Ishikawa (cell line): ENCODE results near the gene CPA5.

ENCODE experiments used
- ZBTB7A ChIP-seq: IDR thresholded peaks from 2 replicates; pipeline ENCODE4 v1.6.1; 2012; ENCODE audit warnings: low read depth
- TF ChIP-seq, protein P1 (sequence below): IDR thresholded peaks from 2 replicates; pipeline ENCODE4 v1.6.1; 2012
- TF ChIP-seq, protein P2 (sequence below): IDR thresholded peaks from 2 replicates; pipeline ENCODE4 v1.6.1; 2012; ENCODE audit warnings: low read depth, mild to moderate bottlenecking

GRCh38 chr7:130409067-130409711, 64.6 kb downstream of the CPA5 start:
- TF ChIP-seq, protein P1, sequence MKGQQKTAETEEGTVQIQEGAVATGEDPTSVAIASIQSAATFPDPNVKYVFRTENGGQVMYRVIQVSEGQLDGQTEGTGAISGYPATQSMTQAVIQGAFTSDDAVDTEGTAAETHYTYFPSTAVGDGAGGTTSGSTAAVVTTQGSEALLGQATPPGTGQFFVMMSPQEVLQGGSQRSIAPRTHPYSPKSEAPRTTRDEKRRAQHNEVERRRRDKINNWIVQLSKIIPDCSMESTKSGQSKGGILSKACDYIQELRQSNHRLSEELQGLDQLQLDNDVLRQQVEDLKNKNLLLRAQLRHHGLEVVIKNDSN = no peak
- TF ChIP-seq ZBTB7A = no peak
- TF ChIP-seq, protein P2, sequence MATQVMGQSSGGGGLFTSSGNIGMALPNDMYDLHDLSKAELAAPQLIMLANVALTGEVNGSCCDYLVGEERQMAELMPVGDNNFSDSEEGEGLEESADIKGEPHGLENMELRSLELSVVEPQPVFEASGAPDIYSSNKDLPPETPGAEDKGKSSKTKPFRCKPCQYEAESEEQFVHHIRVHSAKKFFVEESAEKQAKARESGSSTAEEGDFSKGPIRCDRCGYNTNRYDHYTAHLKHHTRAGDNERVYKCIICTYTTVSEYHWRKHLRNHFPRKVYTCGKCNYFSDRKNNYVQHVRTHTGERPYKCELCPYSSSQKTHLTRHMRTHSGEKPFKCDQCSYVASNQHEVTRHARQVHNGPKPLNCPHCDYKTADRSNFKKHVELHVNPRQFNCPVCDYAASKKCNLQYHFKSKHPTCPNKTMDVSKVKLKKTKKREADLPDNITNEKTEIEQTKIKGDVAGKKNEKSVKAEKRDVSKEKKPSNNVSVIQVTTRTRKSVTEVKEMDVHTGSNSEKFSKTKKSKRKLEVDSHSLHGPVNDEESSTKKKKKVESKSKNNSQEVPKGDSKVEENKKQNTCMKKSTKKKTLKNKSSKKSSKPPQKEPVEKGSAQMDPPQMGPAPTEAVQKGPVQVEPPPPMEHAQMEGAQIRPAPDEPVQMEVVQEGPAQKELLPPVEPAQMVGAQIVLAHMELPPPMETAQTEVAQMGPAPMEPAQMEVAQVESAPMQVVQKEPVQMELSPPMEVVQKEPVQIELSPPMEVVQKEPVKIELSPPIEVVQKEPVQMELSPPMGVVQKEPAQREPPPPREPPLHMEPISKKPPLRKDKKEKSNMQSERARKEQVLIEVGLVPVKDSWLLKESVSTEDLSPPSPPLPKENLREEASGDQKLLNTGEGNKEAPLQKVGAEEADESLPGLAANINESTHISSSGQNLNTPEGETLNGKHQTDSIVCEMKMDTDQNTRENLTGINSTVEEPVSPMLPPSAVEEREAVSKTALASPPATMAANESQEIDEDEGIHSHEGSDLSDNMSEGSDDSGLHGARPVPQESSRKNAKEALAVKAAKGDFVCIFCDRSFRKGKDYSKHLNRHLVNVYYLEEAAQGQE = no peak
